Keratinocyte (primary cell): ENCODE measurements around the gene ITPKC. TPM values are rescaled to one million over a fixed set of nuclear protein-coding genes. Genes with fewer than 3 reads are reported as not detected.
"Not testable (repeated sequence)": the region's sequence is repeated elsewhere in the genome, so short reads cannot be mapped to it uniquely, and the experiment has no call there.

ENCODE experiments used
- DNase-seq: peaks from one replicate; pipeline ENCODE4 v3.0.0-alpha.2; 2011; ENCODE audit warnings: low read depth, missing footprints, low spot score
- FAIRE-seq: peaks from 2 replicates; lab custom pipeline; 2011; peaks lifted over from hg19 to GRCh38; lab: Jason Lieb, UNC
- H2AFZ ChIP-seq: 2 replicates; pipeline ENCODE4 v1.6.0; 2012; ENCODE audit warnings: low read length, control low read depth, inconsistent platforms; ENCODE audit not compliant: control insufficient read depth
- H3K27ac ChIP-seq: 2 replicates; pipeline ENCODE4 v1.5.1; 2011; ENCODE audit warnings: low read length; ENCODE audit not compliant: control insufficient read depth, insufficient read depth
- H3K27me3 ChIP-seq: 3 replicates; pipeline ENCODE4 v1.6.0; 2011; ENCODE audit warnings: low read length; ENCODE audit not compliant: control insufficient read depth, insufficient read depth; ENCODE audit errors: extremely low read depth
- H3K36me3 ChIP-seq, 2 experiments: 2 replicates in 1 of 2; 3 replicates in 1 of 2; pipeline ENCODE4 v1.5.1; 2011; ENCODE audit warnings: low read length in 2 of 2, mild to moderate bottlenecking in 1 of 2; ENCODE audit not compliant: control insufficient read depth in 2 of 2, insufficient read depth in 2 of 2; ENCODE audit errors: extremely low read depth in 1 of 2
- H3K4me1 ChIP-seq: 3 replicates; pipeline ENCODE4 v1.5.1; 2011; ENCODE audit warnings: low read length; ENCODE audit not compliant: control insufficient read depth, insufficient read depth; ENCODE audit errors: extremely low read depth
- H3K4me2 ChIP-seq: 3 replicates; pipeline ENCODE4 v1.6.0; 2011; ENCODE audit warnings: low read depth, low read length; ENCODE audit not compliant: control insufficient read depth, insufficient read depth; ENCODE audit errors: extremely low read depth
- H3K4me3 ChIP-seq, 3 experiments: fragments of 200-600 bp in 1 of 3; sonication (generic) in 1 of 3; 2 replicates in 2 of 3; 3 replicates in 1 of 3; pipeline ENCODE4 v1.5.1; 2011 to 2016; ENCODE audit warnings: low read length in 3 of 3, mild to moderate bottlenecking in 3 of 3, control low read depth in 2 of 3, inconsistent platforms in 1 of 3, low read depth in 1 of 3, mixed read lengths in 1 of 3, mixed run types in 1 of 3, moderate library complexity in 1 of 3; ENCODE audit not compliant: control insufficient read depth in 2 of 3, insufficient read depth in 2 of 3; ENCODE audit errors: extremely low read depth in 1 of 3
- H3K79me2 ChIP-seq: 2 replicates; pipeline ENCODE4 v1.6.0; 2012; ENCODE audit warnings: low read length; ENCODE audit not compliant: control insufficient read depth, insufficient read depth
- H3K9ac ChIP-seq: 3 replicates; pipeline ENCODE4 v1.6.0; 2011; ENCODE audit warnings: low read length; ENCODE audit not compliant: control insufficient read depth, insufficient read depth; ENCODE audit errors: extremely low read depth
- H3K9me1 ChIP-seq: 3 replicates; pipeline ENCODE4 v1.6.0; 2011; ENCODE audit warnings: low read length; ENCODE audit not compliant: control insufficient read depth, insufficient read depth; ENCODE audit errors: extremely low read depth
- H3K9me3 ChIP-seq: 2 replicates; pipeline ENCODE4 v1.5.1; 2012; ENCODE audit warnings: low read depth, low read length; ENCODE audit not compliant: control insufficient read depth
- H4K20me1 ChIP-seq: 3 replicates; pipeline ENCODE4 v1.6.0; 2011; ENCODE audit warnings: low read length; ENCODE audit not compliant: control insufficient read depth, insufficient read depth; ENCODE audit errors: extremely low read depth
- CTCF ChIP-seq, 3 experiments: IDR thresholded peaks in 1 of 3; conservative IDR thresholded peaks in 1 of 3; optimal IDR thresholded peaks in 1 of 3; 2 replicates in 2 of 3; 3 replicates in 1 of 3; pipeline versions ENCODE3 to v1.5.1; 2011; ENCODE audit warnings: low read length in 3 of 3, mild to moderate bottlenecking in 3 of 3, moderate library complexity in 2 of 3, control low read depth in 1 of 3, inconsistent platforms in 1 of 3; ENCODE audit not compliant: insufficient read depth in 2 of 3; ENCODE audit errors: extremely low read depth in 1 of 3
- EZH2 ChIP-seq: IDR thresholded peaks from one replicate; pipeline ENCODE4 v1.6.1; 2012; ENCODE audit warnings: inconsistent platforms, mild to moderate bottlenecking, low read length, moderate library complexity
- dilution Hi-C: fragments of 300-500 bp; cut with MboI; formaldehyde crosslinking; loops from one replicate; pipeline ENCODE4 v1.7.0; 2020; ENCODE audit warnings: low sequenced_read_pairs; ENCODE audit not compliant: extremely low pct_ligation_motif_present
- polyA plus RNA-seq, 5 experiments: library from polyadenylated mRNA; depleted of rRNA in 3 of 5; stranded (reverse) in 3 of 5; stranded (forward) in 1 of 5; unstranded in 1 of 5; fragments of >200 nt; gene quantifications; 1 replicate in 1 of 5; 2 replicates in 3 of 5; 3 replicates in 1 of 5; pipeline versions ENCODE4 v1.2.1 to v1.2.3, GENCODE V29; 2011 to 2012; ENCODE audit warnings: missing spikeins in 2 of 5, low read depth in 1 of 5, low replicate concordance in 1 of 5

ITPKC gene
- polyA plus RNA-seq, 1 donor (not counting 4 experiments of a cell fraction or from before 2014, with no cell fraction given), result 17.2 TPM

DNA sequence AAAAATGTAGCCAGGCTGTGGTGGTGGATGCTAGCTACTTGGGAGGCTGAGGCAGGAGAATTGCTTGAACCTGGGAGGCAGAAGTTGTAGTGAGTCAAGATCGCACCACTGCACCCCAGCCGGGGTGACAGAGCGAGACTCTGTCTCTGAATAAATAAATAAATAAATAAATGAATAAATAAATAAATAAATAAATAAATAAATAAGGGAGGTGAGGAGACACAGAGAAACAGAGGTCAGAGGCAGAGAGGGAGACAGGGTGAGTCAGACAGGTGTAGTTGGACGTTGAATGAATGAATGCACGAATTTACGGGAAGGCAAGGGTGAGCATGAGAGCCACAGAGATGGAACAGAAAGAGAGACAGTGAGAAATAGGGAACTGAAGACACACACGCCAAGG, 64.2 kb downstream of the ITPKC start:
- Histone ChIP-seq H3K27ac (no peak overlapping the region), H3K9me1 (no peaks in the 10 kb centered on the region), H3K27me3 (no peaks in the 10 kb centered on the region), H3K9ac (no peak overlapping the region), H2AFZ (no peak overlapping the region), H3K79me2 (no peaks in the 10 kb centered on the region), H3K4me1 (peaks cover 12% of the 10 kb centered on the region), H3K4me3 (no peak overlapping the region), H3K4me2 (no peak overlapping the region), H3K9me3 (no peaks in the 10 kb centered on the region), H4K20me1 (no peaks in the 10 kb centered on the region), H3K36me3 (no peaks in the 10 kb centered on the region)
- DNase-seq, result no peak
- TF ChIP-seq EZH2 (no peak), CTCF (optimal IDR thresholded peaks at IDR 0.05 in 1 of 3, IDR thresholded peaks at IDR 0.05 in 1 of 3, conservative IDR thresholded peaks at IDR 0.05 in 1 of 3; ENCODE audit: extremely low read depth in 1 of 3, insufficient read depth in 2 of 3, low read length in 3 of 3) (no peak)
- FAIRE-seq, result no peak
- dilution Hi-C loops, result no loop called here

- no peak for FAIRE-seq
- no peak overlapping the region for H2AFZ ChIP-seq
- no peaks in the 10 kb centered on the region for H3K79me2 ChIP-seq
- no peak overlapping the region for H3K27ac ChIP-seq
- no peak overlapping the region for H3K4me2 ChIP-seq
- TF ChIP-seq CTCF (optimal IDR thresholded peaks at IDR 0.05 in 1 of 3, IDR thresholded peaks at IDR 0.05 in 1 of 3, conservative IDR thresholded peaks at IDR 0.05 in 1 of 3; ENCODE audit: extremely low read depth in 1 of 3, insufficient read depth in 2 of 3, low read length in 3 of 3) (no peak), EZH2 (no peak)
- no peaks in the 10 kb centered on the region for H4K20me1 ChIP-seq
- peaks cover 5% of the 10 kb centered on the region for H3K4me1 ChIP-seq
- no peak for DNase-seq
- peaks cover 2 to 3% of the 10 kb centered on the region in 2 experiments for H3K36me3 ChIP-seq
- H3K27me3 ChIP-seq, result no peaks in the 10 kb centered on the region
- H3K4me3 ChIP-seq, result no peak overlapping the region
- H3K9me1 ChIP-seq, result no peaks in the 10 kb centered on the region
- dilution Hi-C loops, result no loop called here
- no peak overlapping the region for H3K9ac ChIP-seq
- H3K9me3 ChIP-seq, result no peaks in the 10 kb centered on the region
Observed at GRCh38 chr19:40783711-40784110, 66.8 kb downstream of the ITPKC start.

DNA sequence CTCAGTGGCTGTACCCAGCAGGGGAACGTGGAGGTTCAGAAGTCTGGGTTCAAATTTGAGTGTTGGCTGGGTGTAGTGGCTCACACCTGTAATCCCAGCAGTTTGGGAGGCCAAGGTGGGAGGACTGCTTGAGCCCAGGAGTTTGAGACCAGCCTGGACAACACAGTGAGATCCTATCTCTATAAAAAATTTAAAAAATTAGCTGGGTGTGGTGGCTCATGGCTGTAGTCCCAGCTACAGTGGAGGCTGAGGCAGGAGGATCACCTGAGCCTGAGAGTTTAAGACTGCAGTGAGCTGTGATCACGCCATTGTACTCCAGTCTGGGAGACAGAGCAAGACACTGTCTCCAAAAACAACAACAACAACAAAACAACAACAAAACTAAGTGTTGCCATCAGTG, 67.2 kb downstream of the ITPKC start:
- H3K79me2 ChIP-seq, H3K4me2 ChIP-seq, H3K27ac ChIP-seq, H4K20me1 ChIP-seq, H3K36me3 ChIP-seq, DNase-seq, H3K4me3 ChIP-seq, H3K4me1 ChIP-seq, FAIRE-seq, H3K27me3 ChIP-seq, dilution Hi-C loops, H3K9ac ChIP-seq, H2AFZ ChIP-seq, H3K9me1 ChIP-seq, H3K9me3 ChIP-seq: not testable (repeated sequence)
